HFFc6 (cell line): ENCODE data around the gene KCNJ5. TPM values are rescaled to one million over a fixed set of nuclear protein-coding genes. Genes with fewer than 3 reads are reported as not detected.

Experiments used
- DNase-seq: peaks from one replicate; pipeline ENCODE4 v3.0.0-alpha.2; 2018
- H3K27ac Mint-ChIP-seq: 2 replicates; pipeline ENCODE4 v1.8.0; 2020; ENCODE audit warnings: mild to moderate bottlenecking, mixed read lengths
- H3K27me3 Mint-ChIP-seq: 2 replicates; pipeline ENCODE4 v1.8.0; 2021; ENCODE audit warnings: mild to moderate bottlenecking, moderate library complexity, mixed read lengths; ENCODE audit not compliant: insufficient read depth
- H3K36me3 Mint-ChIP-seq: 2 replicates; pipeline ENCODE4 v1.8.0; 2021; ENCODE audit warnings: low read depth, mixed read lengths
- H3K4me1 Mint-ChIP-seq: 2 replicates; pipeline ENCODE4 v1.8.0; 2020; ENCODE audit warnings: low read depth, mixed read lengths
- H3K4me3 Mint-ChIP-seq: 2 replicates; pipeline ENCODE4 v1.8.0; 2020; ENCODE audit warnings: mild to moderate bottlenecking, moderate library complexity, mixed read lengths
- H3K9me3 Mint-ChIP-seq: 2 replicates; pipeline ENCODE4 v1.8.0; 2020; ENCODE audit warnings: mild to moderate bottlenecking, mixed read lengths
- long read RNA-seq: library from polyadenylated mRNA; unstranded; transcript quantifications from one replicate; pipeline ENCODE4 v2.0.0, GENCODE V29; 2019
- total RNA-seq, 6 experiments: library from RNA; stranded (reverse); fragmentation: NEBNext Ultra II Directional; extraction: Animal tissue kit (Norgen Biotek cat#: 25700); gene quantifications; 2 replicates in 1 of 6; 3 replicates in 5 of 6; pipeline ENCODE4 v1.2.3, GENCODE V29; 2021
- TF ChIP-seq, protein P1 (sequence below): fragments of 200-600 bp; sonication (generic); IDR thresholded peaks from 2 replicates; pipeline ENCODE4 v1.5.0; 2021; ENCODE audit warnings: antibody characterized with exemption, mild to moderate bottlenecking

Gene KCNJ5
- not detected for total RNA-seq
- long read RNA-seq, result 0 reads

DNA sequence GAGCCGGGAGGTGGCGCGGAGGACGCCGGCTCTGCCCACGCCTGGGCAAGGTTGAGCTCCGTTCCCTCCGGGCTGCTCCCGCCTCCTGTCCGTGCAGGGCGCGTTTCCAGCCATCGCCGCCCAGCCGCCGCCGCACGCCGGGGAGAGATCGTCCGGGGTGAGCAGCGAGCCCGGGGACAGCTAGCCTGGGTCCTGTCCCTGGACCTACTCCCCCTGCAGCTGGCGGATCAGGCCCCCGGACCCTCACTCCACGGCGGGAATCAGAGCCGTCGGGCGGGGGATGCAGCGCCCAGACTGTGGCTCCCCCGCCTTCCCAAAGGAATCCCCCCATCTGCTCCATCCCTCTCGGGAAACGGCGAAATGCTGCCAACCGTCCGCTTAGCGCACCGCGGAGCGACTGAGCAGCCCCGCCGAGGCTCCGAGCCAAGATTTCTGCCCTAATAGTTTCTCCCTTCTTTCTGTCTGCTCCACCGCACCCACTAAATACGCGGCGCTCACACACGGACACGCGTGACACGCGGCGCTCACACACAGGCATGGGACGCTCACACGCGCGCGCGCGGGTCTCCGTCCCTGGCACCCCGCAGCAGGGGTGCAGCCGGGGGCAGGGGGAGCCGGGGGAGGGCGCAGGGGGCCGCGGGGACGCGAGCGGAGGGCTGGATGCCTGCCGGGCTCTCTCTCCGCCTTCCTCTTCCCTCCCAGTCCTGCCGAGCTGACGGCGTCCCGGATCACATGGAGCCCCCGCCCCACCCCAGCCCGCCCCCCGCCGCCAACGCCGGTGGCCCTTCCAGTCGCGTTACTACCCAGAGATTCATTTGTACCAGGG lies at the start of gene KCNJ5:
KCNJ5 (plus strand) TSS at position 814 of the 826 bp plus-strand sequence. CDS start 19,918 bp downstream, outside the sequence.
- no peaks in the 10 kb centered on the region for H3K36me3 Mint-ChIP-seq
- H3K4me1 Mint-ChIP-seq, result no peaks in the 10 kb centered on the region
- TF ChIP-seq, protein P1, sequence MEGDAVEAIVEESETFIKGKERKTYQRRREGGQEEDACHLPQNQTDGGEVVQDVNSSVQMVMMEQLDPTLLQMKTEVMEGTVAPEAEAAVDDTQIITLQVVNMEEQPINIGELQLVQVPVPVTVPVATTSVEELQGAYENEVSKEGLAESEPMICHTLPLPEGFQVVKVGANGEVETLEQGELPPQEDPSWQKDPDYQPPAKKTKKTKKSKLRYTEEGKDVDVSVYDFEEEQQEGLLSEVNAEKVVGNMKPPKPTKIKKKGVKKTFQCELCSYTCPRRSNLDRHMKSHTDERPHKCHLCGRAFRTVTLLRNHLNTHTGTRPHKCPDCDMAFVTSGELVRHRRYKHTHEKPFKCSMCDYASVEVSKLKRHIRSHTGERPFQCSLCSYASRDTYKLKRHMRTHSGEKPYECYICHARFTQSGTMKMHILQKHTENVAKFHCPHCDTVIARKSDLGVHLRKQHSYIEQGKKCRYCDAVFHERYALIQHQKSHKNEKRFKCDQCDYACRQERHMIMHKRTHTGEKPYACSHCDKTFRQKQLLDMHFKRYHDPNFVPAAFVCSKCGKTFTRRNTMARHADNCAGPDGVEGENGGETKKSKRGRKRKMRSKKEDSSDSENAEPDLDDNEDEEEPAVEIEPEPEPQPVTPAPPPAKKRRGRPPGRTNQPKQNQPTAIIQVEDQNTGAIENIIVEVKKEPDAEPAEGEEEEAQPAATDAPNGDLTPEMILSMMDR, result no peak
- no peak for DNase-seq
- H3K27ac Mint-ChIP-seq, result no peak within 1 kb of the TSS
- H3K27me3 Mint-ChIP-seq, result peaks cover 33% of the 10 kb centered on the region
- no peaks in the 10 kb centered on the region for H3K9me3 Mint-ChIP-seq
- H3K4me3 Mint-ChIP-seq, result peak within 1 kb of the TSS; percentile 80

DNA sequence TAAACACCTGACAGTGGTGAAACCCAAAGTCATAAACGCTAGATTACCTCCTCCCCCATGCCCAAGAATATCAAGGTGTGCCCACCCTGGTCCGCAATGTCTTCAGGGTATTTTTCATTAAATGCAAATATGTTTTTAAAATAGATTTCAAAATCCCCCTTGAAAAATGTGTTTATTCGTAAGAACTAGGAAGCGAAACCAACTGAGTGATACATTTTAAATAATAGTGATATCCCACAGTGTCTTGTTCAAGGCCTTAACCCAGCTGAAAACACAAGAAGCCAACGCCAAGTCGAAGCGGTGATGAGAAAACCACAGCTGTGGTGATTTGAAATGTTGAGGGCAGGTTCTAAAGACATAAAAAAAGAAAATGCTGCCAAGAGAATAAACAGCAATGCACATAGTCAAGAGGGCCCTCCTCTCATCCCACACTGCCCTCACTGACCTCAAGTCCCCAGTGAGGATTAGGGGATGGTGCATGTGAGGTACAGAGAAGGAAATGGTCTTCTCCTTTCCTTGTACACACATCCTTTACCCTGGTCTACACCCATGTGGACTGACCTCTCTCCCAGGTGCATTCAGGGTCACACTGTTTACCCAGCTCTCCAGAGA lies 49.6 kb upstream of the KCNJ5 start:
- H3K4me3 Mint-ChIP-seq, result no peak overlapping the region
- H3K9me3 Mint-ChIP-seq, result no peaks in the 10 kb centered on the region
- peaks cover 22% of the 10 kb centered on the region for H3K27me3 Mint-ChIP-seq
- no peaks in the 10 kb centered on the region for H3K36me3 Mint-ChIP-seq
- no peak for DNase-seq
- TF ChIP-seq, protein P1, result no peak
- no peak overlapping the region for H3K27ac Mint-ChIP-seq
- H3K4me1 Mint-ChIP-seq, result no peaks in the 10 kb centered on the region

DNA sequence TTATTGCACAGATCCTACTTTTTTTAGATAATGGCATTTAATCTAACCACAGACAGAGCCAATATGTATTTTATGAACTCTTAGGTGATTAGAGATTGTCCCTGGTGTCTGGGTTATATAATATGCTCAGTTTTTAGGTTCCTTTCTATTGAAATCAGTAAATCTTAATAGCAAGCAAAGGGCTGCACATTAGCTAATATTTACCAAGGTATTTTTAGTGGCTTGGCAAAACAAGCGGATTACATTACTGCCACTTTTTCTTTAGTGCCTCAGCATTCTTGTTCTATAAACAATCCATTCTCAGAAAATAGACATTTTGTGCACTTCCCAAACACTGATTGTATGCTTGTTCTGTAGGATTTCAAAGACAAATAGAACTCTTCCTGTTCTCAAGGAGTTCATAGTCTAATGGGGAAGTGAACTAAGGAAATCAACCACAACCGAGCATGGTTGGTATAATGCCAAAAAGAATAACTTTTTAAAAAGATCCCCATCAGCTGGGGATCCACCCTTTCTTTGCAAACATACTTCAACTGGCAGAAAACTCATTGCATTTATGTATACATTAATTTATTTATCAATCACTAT lies 47.9 kb upstream of the KCNJ5 start:
- no peaks in the 10 kb centered on the region for H3K4me1 Mint-ChIP-seq
- no peak overlapping the region for H3K27ac Mint-ChIP-seq
- H3K4me3 Mint-ChIP-seq, result no peak overlapping the region
- H3K36me3 Mint-ChIP-seq, result no peaks in the 10 kb centered on the region
- H3K9me3 Mint-ChIP-seq, result no peaks in the 10 kb centered on the region
- H3K27me3 Mint-ChIP-seq, result peaks cover 22% of the 10 kb centered on the region
- TF ChIP-seq, protein P1, result no peak
- DNase-seq, result no peak

DNA sequence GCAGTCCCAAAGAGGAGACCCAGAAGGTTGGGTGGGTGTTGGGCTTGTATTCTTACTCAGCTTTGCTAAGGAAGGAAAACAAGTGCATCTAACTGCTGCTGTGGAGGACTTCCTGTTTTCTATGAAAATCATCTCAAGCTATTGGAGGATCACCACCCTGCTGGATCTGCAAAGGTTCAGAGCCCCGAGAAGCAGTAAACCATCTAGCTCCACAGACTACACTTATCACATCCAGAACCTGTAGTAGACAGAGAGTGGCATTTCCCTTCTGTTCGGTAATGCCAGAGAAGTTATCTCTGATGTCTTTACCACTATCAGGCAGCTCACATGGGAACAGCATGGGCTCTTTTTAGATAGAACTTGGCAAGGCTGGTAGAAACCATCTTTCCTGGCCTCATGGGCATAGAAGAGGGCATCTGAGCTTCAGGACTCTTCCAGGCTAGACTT lies 45.8 kb upstream of the KCNJ5 start:
- no peaks in the 10 kb centered on the region for H3K4me1 Mint-ChIP-seq
- TF ChIP-seq, protein P1, result no peak

DNA sequence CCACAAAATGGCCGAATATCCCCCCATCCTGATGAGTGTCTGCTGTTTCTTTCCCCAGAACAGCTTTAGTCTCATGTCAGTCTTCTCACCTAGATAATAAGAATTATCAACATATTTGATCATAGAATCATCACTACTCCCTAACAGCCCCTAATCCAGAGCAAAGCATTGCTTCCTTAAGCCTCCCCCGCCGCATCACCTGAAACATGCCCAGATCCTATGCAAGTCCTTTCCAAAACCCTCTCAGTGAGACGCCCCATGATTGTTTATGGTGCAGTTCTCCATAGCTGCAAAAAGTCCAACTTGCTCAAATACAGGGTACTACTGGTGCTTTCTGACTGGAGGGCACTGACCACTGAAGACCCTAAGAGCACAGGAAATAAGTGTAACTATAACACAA lies 44.2 kb upstream of the KCNJ5 start:
- Mint-ChIP-seq H3K36me3 (no peaks in the 10 kb centered on the region), H3K4me1 (no peaks in the 10 kb centered on the region), H3K27ac (no peak overlapping the region), H3K9me3 (no peaks in the 10 kb centered on the region), H3K27me3 (peaks cover 14% of the 10 kb centered on the region), H3K4me3 (no peak overlapping the region)
- DNase-seq, result no peak
- TF ChIP-seq, protein P1, result no peak

More for the DNA sequence above, 45.8 kb upstream of the KCNJ5 start:
- Mint-ChIP-seq H3K36me3 (no peaks in the 10 kb centered on the region), H3K27ac (no peak overlapping the region), H3K27me3 (peaks cover 22% of the 10 kb centered on the region), H3K4me3 (no peak overlapping the region), H3K9me3 (no peaks in the 10 kb centered on the region)
- DNase-seq, result no peak
